Activated CD4-positive, alpha-beta T cell treated with anti-CD3 and anti-CD28 coated beads, Interleukin-2, Interleukin-6, amounts not matched to agents 100 ng/mL and 50 ng/mL, durations not matched to agents 16 hours and 8 hours (primary cell): Measurements from ENCODE around the gene SCML2.
"Not testable (repeated sequence)": the region's sequence is repeated elsewhere in the genome, so short reads cannot be mapped to it uniquely, and the experiment has no call there.

Experiments
- DNase-seq: peaks from one replicate; pipeline ENCODE4 v3.0.0-alpha.2; 2020

SCML2 gene

GRCh38 chrX:18354369-18355223, at the start of gene SCML2:
Gene SCML2 (minus strand): TSS chrX:18354688. CDS start chrX:18334071, 20,617 bp downstream.
- DNase-seq, result peak; percentile 40

DNA sequence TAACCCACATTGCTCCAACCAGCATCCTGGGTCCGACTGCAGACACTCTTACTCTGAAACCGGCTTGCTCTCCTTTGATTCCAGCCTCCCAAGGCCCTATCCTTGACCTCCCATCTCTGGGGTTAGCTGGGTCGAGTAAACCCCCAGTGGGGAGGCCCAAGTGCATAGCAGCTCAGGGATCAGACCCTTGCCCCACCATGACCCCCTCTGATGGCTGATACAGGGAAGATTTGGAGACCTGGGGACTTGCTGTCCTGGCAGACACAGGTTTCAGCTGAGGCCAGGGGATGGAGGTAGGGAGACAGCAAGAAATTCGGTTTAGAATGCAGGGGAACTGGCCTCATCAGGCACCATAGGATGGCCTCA, 47.3 kb upstream of the SCML2 start:
- no peak for DNase-seq

GRCh38 chrX:18394477-18394876, 40.0 kb upstream of the SCML2 start:
- DNase-seq, result no peak

- peak; percentile 69 for DNase-seq
Measured at GRCh38 chrX:18390941-18391538, 36.6 kb upstream of the SCML2 start.

DNA sequence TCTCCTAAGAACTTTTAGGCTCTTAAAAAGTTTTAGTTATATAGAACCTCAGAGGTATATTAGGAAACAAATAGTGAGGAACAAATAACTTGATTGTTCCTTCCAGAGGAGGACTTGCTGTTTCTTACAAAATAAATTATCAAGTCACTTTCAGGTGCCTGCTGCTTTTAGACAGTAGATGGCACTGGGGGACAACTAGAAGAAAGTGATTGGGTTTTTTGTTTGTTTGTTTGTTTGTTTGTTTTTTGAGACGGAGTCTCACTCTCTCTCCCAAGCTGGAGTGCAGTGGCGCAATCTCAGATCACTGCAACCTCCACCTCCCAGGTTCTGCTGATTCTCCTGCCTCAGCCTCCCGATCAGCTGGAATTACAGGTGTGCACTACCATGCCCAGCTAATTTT, 35.5 kb upstream of the SCML2 start:
- peak; percentile 2 for DNase-seq

- DNase-seq, result peak; percentile 44
Measured at GRCh38 chrX:18377796-18378195, 23.3 kb upstream of the SCML2 start.

DNA sequence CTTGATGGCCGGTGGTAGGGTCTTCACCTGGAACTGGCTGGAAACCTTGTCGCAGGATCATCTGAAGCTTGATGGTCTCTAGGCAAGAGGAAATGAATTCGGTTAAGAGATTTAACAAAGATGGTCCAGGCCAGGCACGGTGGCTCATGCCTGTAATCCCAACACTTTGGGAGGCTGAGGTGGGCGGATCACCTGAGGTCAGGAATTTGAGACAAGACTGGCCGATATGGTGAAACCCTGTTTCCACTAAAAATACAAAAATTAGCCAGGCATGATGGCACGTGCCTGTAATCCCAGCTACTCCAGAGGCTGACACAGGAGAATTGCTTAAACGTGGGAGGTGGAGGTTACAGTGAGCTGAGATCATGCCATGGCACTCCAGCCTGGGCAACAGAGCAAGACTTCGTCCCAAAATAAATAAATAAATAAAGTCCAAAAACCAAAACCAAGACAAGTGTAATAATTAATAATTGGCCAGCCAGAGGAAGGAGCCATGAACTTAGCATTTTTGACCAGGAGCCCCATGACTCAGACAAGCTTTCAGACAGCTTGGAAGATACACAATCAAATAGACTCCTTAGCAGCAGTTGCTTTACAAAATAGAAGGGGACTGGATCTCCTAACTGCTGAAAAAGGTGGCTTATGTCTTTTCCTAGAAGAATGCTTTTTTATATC, 20.8 kb upstream of the SCML2 start:
- DNase-seq, result not testable (repeated sequence)

GRCh38 chrX:18369096-18369495, 14.6 kb upstream of the SCML2 start:
- DNase-seq, result not testable (repeated sequence)

GRCh38 chrX:18368402-18368801, 13.9 kb upstream of the SCML2 start:
- no peak for DNase-seq

- DNase-seq, result no peak
Measured at GRCh38 chrX:18360867-18361266, 6.4 kb upstream of the SCML2 start.

- DNase-seq, result peak; percentile 2
Measured at GRCh38 chrX:18353931-18354368, 538 bp downstream of the SCML2 start.

- no peak for DNase-seq
Measured at GRCh38 chrX:18351784-18352183, 2.7 kb downstream of the SCML2 start.

GRCh38 chrX:18348047-18348446, 6.4 kb downstream of the SCML2 start:
- no peak for DNase-seq

DNA sequence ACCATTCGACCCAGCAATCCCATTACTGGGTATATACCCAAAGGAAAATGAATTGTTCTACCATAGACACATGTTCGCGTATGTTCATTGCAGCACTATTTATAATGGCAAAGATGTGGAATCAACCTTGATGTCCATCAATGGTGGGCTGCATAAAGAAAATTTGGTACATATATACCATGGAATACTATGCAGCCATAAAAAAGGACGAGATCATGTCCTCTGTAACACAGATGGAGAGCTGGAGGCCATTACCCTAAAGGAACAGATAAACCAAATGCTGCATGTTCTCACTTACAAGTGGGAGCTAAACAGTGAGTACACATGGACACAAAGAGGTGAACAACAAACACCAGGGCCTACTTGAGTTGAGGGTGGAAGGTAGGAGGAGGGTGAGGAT, 45.1 kb downstream of the SCML2 start:
- DNase-seq, result no peak

- DNase-seq, result no peak
Measured at GRCh38 chrX:18297251-18297650, 57.2 kb downstream of the SCML2 start.

DNA sequence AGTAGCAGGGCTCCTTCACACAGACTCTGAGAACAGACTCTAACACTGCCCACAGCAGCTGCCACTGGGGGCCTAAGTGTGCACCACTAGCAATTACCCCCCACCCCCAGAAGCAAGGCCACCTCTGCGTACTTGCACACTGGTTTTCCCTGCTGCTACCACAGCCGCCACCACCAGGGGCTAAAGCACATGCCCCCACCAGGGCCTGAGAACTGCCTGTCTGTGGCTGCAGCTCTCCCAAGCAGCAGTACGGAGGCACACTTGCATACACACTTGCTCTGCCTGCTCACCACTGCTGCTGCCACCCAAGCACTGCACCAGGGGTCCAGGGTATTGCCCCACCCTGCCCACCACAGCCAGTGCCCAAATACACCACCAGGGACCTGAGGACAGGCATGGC, 59.6 kb downstream of the SCML2 start:
- no peak for DNase-seq

GRCh38 chrX:18291006-18291545, 63.4 kb downstream of the SCML2 start:
- DNase-seq, result no peak

DNA sequence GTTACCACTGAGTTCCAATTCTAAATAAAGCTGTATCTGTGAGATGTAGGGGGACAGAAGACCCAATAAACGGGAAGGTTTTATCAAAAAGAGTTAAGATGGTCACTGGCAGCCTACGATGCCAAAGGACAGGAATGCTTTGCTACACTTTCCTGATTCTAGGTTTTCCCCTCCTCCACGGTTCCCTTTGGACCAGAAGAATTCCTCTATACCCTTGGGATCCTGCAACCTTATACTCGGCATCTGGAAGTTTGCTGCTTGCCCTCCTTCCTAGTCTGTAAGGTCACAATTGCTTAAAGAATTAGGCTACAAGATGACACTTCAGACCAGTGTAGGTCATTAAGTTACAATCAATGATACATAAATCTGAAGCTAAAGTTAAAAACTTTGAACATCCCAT, 64.3 kb downstream of the SCML2 start:
- no peak for DNase-seq

DNA sequence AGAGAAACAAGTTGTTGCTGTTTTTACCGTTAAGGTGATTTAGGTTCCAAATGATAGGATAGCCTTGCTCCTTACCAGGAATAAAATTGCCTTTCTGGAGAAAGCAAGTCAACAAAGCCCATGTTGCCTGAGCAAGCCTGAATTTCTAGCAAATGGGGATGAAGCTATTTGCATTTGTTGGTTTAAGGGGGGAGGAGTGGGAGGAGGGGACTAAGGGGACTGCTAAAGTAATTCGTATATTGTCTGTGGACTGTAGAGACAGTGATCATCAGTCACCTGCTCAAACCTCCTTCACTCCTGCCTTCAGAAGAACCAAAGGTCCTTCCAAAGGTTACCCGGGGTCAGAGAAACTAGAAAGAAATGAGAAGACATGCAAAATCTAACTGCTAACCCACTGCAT, 65.8 kb downstream of the SCML2 start:
- DNase-seq, result no peak

GRCh38 chrX:18286322-18286831, 68.1 kb downstream of the SCML2 start:
- DNase-seq, result no peak

- no peak for DNase-seq
Measured at GRCh38 chrX:18278449-18278848, 76.0 kb downstream of the SCML2 start.

- DNase-seq, result no peak
Measured at GRCh38 chrX:18272222-18272621, 82.3 kb downstream of the SCML2 start.

- no peak for DNase-seq
Measured at GRCh38 chrX:18271725-18272124, 82.8 kb downstream of the SCML2 start.
